SK-N-SH treated with all-trans-retinoic acid at 6 μM for 48 hours (cell line): Measurements from ENCODE around the gene CFAP251.

Experiments
- ATAC-seq: fragments of 200-7000 bp; cut with Tn5 transposase; 3 replicates; pipeline ENCODE4 v1.9.1; 2020; ENCODE audit warnings: mild to moderate bottlenecking, moderate library complexity
- ARNTL ChIP-seq: fragments of 450-650 bp; formaldehyde crosslinking; IDR thresholded peaks from 2 replicates; pipeline ENCODE4 v1.5.0; 2020; ENCODE audit warnings: low read depth, mild to moderate bottlenecking, moderate library complexity, borderline replicate concordance
- BACH2 ChIP-seq: fragments of 250-450 bp; sonication (Bioruptor Pico); IDR thresholded peaks from 2 replicates; pipeline ENCODE4 v1.9.0; 2021; ENCODE audit warnings: mild to moderate bottlenecking, borderline replicate concordance
- CREB5 ChIP-seq: fragments of 250-450 bp; sonication (Bioruptor Pico); IDR thresholded peaks from 2 replicates; pipeline ENCODE4 v1.5.1; 2020; ENCODE audit warnings: low read depth, mild to moderate bottlenecking, moderate library complexity
- CSDC2 ChIP-seq: fragments of 250-450 bp; sonication (Bioruptor Pico); IDR thresholded peaks from 2 replicates; pipeline ENCODE4 v1.5.0; 2020; ENCODE audit warnings: mild to moderate bottlenecking, moderate library complexity
- ESRRG ChIP-seq: fragments of 250-450 bp; sonication (Bioruptor Pico); IDR thresholded peaks from 2 replicates; pipeline ENCODE4 v1.6.1; 2021; ENCODE audit warnings: mild to moderate bottlenecking
- GLIS3 ChIP-seq: fragments of 250-450 bp; sonication (Bioruptor Pico); IDR thresholded peaks from 2 replicates; pipeline ENCODE4 v1.5.0; 2020; ENCODE audit warnings: mild to moderate bottlenecking, moderate library complexity
- ISL1 ChIP-seq: fragments of 250-450 bp; sonication (Bioruptor Pico); IDR thresholded peaks from 2 replicates; pipeline ENCODE4 v2.1.2; 2022; ENCODE audit warnings: mild to moderate bottlenecking, moderate library complexity
- PPARA ChIP-seq: fragments of 250-450 bp; sonication (Bioruptor Pico); IDR thresholded peaks from 2 replicates; pipeline ENCODE4 v1.5.0; 2020; ENCODE audit warnings: mild to moderate bottlenecking, borderline replicate concordance
- RARB ChIP-seq: fragments of 250-450 bp; sonication (Bioruptor Pico); IDR thresholded peaks from 2 replicates; pipeline ENCODE4 v1.8.0; 2021; ENCODE audit warnings: mild to moderate bottlenecking, moderate library complexity
- SNAI2 ChIP-seq: fragments of 250-450 bp; sonication (Bioruptor Pico); IDR thresholded peaks from 2 replicates; pipeline ENCODE4 v1.5.0; 2020; ENCODE audit warnings: mild to moderate bottlenecking, moderate library complexity
- TCF4 ChIP-seq: fragments of 250-450 bp; sonication (Bioruptor Pico); IDR thresholded peaks from 2 replicates; pipeline ENCODE4 v1.8.0; 2021; ENCODE audit warnings: mild to moderate bottlenecking, moderate library complexity, borderline replicate concordance
- TOX ChIP-seq: fragments of 250-450 bp; sonication (Bioruptor Pico); IDR thresholded peaks from 2 replicates; pipeline ENCODE4 v1.8.0; 2021; ENCODE audit warnings: mild to moderate bottlenecking, moderate library complexity, borderline replicate concordance
- TSHZ2 ChIP-seq: fragments of 250-450 bp; sonication (Bioruptor Pico); IDR thresholded peaks from 2 replicates; pipeline ENCODE4 v1.5.0; 2020; ENCODE audit warnings: mild to moderate bottlenecking, moderate library complexity
- ZC3H10 ChIP-seq: fragments of 250-450 bp; sonication (Bioruptor Pico); IDR thresholded peaks from 2 replicates; pipeline ENCODE4 v1.5.1; 2021; ENCODE audit warnings: mild to moderate bottlenecking, moderate library complexity
- ZFP3 ChIP-seq: fragments of 250-450 bp; sonication (Bioruptor Pico); IDR thresholded peaks from 2 replicates; pipeline ENCODE4 v1.5.0; 2020; ENCODE audit warnings: mild to moderate bottlenecking, moderate library complexity
- ZFP30 ChIP-seq: fragments of 450-650 bp; formaldehyde crosslinking; IDR thresholded peaks from 2 replicates; pipeline ENCODE4 v1.5.0; 2022; ENCODE audit warnings: mild to moderate bottlenecking, moderate library complexity
- ZNF565 ChIP-seq: fragments of 450-650 bp; formaldehyde crosslinking; conservative IDR thresholded peaks from 2 replicates; pipeline ENCODE4 v1.5.0; 2020; ENCODE audit warnings: low read depth, mild to moderate bottlenecking, moderate library complexity
- ZNF70 ChIP-seq: fragments of 450-650 bp; formaldehyde crosslinking; IDR thresholded peaks from 2 replicates; pipeline ENCODE4 v1.5.0; 2020; ENCODE audit warnings: mild to moderate bottlenecking, moderate library complexity
- ZNF8 ChIP-seq: fragments of 450-650 bp; formaldehyde crosslinking; IDR thresholded peaks from 2 replicates; pipeline ENCODE4 v1.5.0; 2020; ENCODE audit warnings: mild to moderate bottlenecking, moderate library complexity
- TF ChIP-seq, protein P1 (sequence below): fragments of 250-450 bp; sonication (Bioruptor Pico); IDR thresholded peaks from 2 replicates; pipeline ENCODE4 v1.5.1; 2021; ENCODE audit warnings: mild to moderate bottlenecking, moderate library complexity
- TF ChIP-seq, protein P2 (sequence below): fragments of 250-450 bp; sonication (Bioruptor Pico); IDR thresholded peaks from 2 replicates; pipeline ENCODE4 v1.8.0; 2020; ENCODE audit warnings: mild to moderate bottlenecking, moderate library complexity, borderline replicate concordance

The CFAP251 gene

GRCh38 chr12:122018457-122018856 lies 100.1 kb downstream of the CFAP251 start:
- ATAC-seq = no peak
- no peak for TF ChIP-seq TSHZ2 (CRISPR knock-in tag)
- TF ChIP-seq ZFP30 (CRISPR knock-in tag) = no peak
- TF ChIP-seq, protein P1, sequence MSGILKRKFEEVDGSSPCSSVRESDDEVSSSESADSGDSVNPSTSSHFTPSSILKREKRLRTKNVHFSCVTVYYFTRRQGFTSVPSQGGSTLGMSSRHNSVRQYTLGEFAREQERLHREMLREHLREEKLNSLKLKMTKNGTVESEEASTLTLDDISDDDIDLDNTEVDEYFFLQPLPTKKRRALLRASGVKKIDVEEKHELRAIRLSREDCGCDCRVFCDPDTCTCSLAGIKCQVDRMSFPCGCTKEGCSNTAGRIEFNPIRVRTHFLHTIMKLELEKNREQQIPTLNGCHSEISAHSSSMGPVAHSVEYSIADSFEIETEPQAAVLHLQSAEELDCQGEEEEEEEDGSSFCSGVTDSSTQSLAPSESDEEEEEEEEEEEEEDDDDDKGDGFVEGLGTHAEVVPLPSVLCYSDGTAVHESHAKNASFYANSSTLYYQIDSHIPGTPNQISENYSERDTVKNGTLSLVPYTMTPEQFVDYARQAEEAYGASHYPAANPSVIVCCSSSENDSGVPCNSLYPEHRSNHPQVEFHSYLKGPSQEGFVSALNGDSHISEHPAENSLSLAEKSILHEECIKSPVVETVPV (CRISPR knock-in tag) = no peak
- TF ChIP-seq ZFP3 = no peak
- no peak for TF ChIP-seq RARB (CRISPR knock-in tag)
- TF ChIP-seq TOX = no peak
- TF ChIP-seq ISL1 (CRISPR knock-in tag) = no peak
- TF ChIP-seq PPARA (CRISPR knock-in tag) = no peak
- no peak for TF ChIP-seq ZC3H10 (CRISPR knock-in tag)
- TF ChIP-seq SNAI2 (CRISPR knock-in tag) = no peak
- no peak for TF ChIP-seq ARNTL (CRISPR knock-in tag)
- no peak for TF ChIP-seq CREB5 (CRISPR knock-in tag)
- no peak for TF ChIP-seq GLIS3 (CRISPR knock-in tag)
- TF ChIP-seq CSDC2 (CRISPR knock-in tag) = no peak
- no peak for TF ChIP-seq ESRRG (CRISPR knock-in tag)
- TF ChIP-seq, protein P2, sequence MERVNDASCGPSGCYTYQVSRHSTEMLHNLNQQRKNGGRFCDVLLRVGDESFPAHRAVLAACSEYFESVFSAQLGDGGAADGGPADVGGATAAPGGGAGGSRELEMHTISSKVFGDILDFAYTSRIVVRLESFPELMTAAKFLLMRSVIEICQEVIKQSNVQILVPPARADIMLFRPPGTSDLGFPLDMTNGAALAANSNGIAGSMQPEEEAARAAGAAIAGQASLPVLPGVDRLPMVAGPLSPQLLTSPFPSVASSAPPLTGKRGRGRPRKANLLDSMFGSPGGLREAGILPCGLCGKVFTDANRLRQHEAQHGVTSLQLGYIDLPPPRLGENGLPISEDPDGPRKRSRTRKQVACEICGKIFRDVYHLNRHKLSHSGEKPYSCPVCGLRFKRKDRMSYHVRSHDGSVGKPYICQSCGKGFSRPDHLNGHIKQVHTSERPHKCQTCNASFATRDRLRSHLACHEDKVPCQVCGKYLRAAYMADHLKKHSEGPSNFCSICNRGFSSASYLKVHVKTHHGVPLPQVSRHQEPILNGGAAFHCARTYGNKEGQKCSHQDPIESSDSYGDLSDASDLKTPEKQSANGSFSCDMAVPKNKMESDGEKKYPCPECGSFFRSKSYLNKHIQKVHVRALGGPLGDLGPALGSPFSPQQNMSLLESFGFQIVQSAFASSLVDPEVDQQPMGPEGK = no peak
- TF ChIP-seq BACH2 (CRISPR knock-in tag) = no peak

- no peak for ATAC-seq
- TF ChIP-seq, protein P1 (CRISPR knock-in tag) = no peak
Observed at GRCh38 chr12:122018937-122019336, 100.5 kb downstream of the CFAP251 start.

GRCh38 chr12:122020795-122021192 lies 102.4 kb downstream of the CFAP251 start:
- no peak for ATAC-seq
- TF ChIP-seq ZFP3 (no peak), ZNF70 (CRISPR knock-in tag) (no peak), PPARA (CRISPR knock-in tag) (no peak), GLIS3 (CRISPR knock-in tag) (no peak), SNAI2 (CRISPR knock-in tag) (no peak), RARB (CRISPR knock-in tag) (no peak), ZNF565 (CRISPR knock-in tag) (no peak), CSDC2 (CRISPR knock-in tag) (no peak), ZC3H10 (CRISPR knock-in tag) (no peak), BACH2 (CRISPR knock-in tag) (no peak), ZFP30 (CRISPR knock-in tag) (no peak), ESRRG (CRISPR knock-in tag) (no peak), TSHZ2 (CRISPR knock-in tag) (no peak), ARNTL (CRISPR knock-in tag) (no peak), TCF4 (CRISPR knock-in tag) (no peak), ZNF8 (CRISPR knock-in tag) (no peak)
- TF ChIP-seq, protein P2 = no peak
- TF ChIP-seq, protein P1 (CRISPR knock-in tag) = no peak
